Body of pancreas (tissue), 4 donors: ENCODE data around the gene EFNA2.

Experiments used
- CTCF ChIP-seq, 7 experiments: fragments of 450-650 bp in 4 of 7; fragments of 200-600 bp in 3 of 7; sonication (generic) in 3 of 7; IDR thresholded peaks; one replicate each; pipeline ENCODE4 v1.5.1; 2016 to 2019; ENCODE audit warnings: antibody characterized with exemption in 7 of 7
- POLR2A ChIP-seq, 3 donors: fragments of 450-650 bp; IDR thresholded peaks; one replicate each; pipeline ENCODE4 v1.6.1; 2016; ENCODE audit warnings: antibody characterized with exemption in 3 of 3, mild to moderate bottlenecking in 2 of 3

- TF ChIP-seq CTCF (IDR thresholded peaks at IDR 0.05) (no peak), POLR2A (IDR thresholded peaks at IDR 0.05) (no peak)
Observed at GRCh38 chr19:1263188-1263587, 22.5 kb upstream of the EFNA2 start.
